GM12891 (cell line): ENCODE measurements around the gene ZFP36L2.

ENCODE experiments used
- DNase-seq: peaks from one replicate; pipeline ENCODE4 v3.0.0; 2011; ENCODE audit warnings: low spot score; ENCODE audit not compliant: insufficient read length
- FAIRE-seq: peaks from 2 replicates; lab custom pipeline; 2011; peaks lifted over from hg19 to GRCh38; lab: Jason Lieb, UNC
- PAX5 ChIP-seq: IDR thresholded peaks from 2 replicates; pipeline ENCODE4 v1.6.1; 2011; ENCODE audit warnings: low read length, moderate library complexity, mild to moderate bottlenecking; ENCODE audit not compliant: insufficient read depth, severe bottlenecking
- POLR2A ChIP-seq: IDR thresholded peaks from 2 replicates; pipeline ENCODE4 v1.6.1; 2011; ENCODE audit warnings: low read depth, low read length, control low read depth
- POLR2AphosphoS5 ChIP-seq: IDR thresholded peaks from 2 replicates; pipeline ENCODE4 v1.6.1; 2011; ENCODE audit warnings: low read depth, low read length, control low read depth
- POU2F2 ChIP-seq: IDR thresholded peaks from 2 replicates; pipeline ENCODE4 v1.6.1; 2011; ENCODE audit warnings: low read depth, mild to moderate bottlenecking, control low read depth, low read length, moderate library complexity
- SPI1 ChIP-seq: IDR thresholded peaks from 2 replicates; pipeline ENCODE4 v1.6.1; 2011; ENCODE audit warnings: low read depth, low read length, control low read depth
- TAF1 ChIP-seq: IDR thresholded peaks from 2 replicates; pipeline ENCODE4 v1.6.1; 2011; ENCODE audit warnings: low read depth, low read length, control low read depth

Gene ZFP36L2

GRCh38 chr2:43268066-43268953 lies 41.9 kb upstream of the ZFP36L2 start:
- DNase-seq: no peak
- TF ChIP-seq POU2F2: no peak
- TF ChIP-seq SPI1: no peak
- TF ChIP-seq TAF1: no peak
- no peak for TF ChIP-seq PAX5
- no peak for TF ChIP-seq POLR2A
- no peak for TF ChIP-seq POLR2AphosphoS5
- FAIRE-seq: no peak

- DNase-seq (no peak), FAIRE-seq (no peak)
- TF ChIP-seq POLR2AphosphoS5: no peak
- no peak for TF ChIP-seq TAF1
- TF ChIP-seq SPI1: no peak
- TF ChIP-seq POLR2A: no peak
- no peak for TF ChIP-seq PAX5
- no peak for TF ChIP-seq POU2F2
Observed at GRCh38 chr2:43267381-43267780, 41.0 kb upstream of the ZFP36L2 start.

- DNase-seq (no peak), FAIRE-seq (no peak)
- peak; percentile 36; the same call in 1 of the 2 replicates for TF ChIP-seq SPI1
- TF ChIP-seq POU2F2: no peak
Observed at GRCh38 chr2:43266711-43267111, 40.3 kb upstream of the ZFP36L2 start.

GRCh38 chr2:43265421-43265820 lies 39.0 kb upstream of the ZFP36L2 start:
- DNase-seq (no peak), FAIRE-seq (no peak)
- no peak for TF ChIP-seq TAF1

GRCh38 chr2:43265001-43265400 lies 38.6 kb upstream of the ZFP36L2 start:
- TF ChIP-seq POLR2AphosphoS5: no peak
- no peak for TF ChIP-seq PAX5
- TF ChIP-seq POLR2A: no peak
- no peak for TF ChIP-seq POU2F2
- TF ChIP-seq SPI1: no peak
- TF ChIP-seq TAF1: no peak
- DNase-seq (no peak), FAIRE-seq (no peak)

- TF ChIP-seq SPI1 (no peak), TAF1 (no peak), PAX5 (no peak), POU2F2 (no peak), POLR2A (no peak), POLR2AphosphoS5 (no peak)
- no peak for FAIRE-seq
- DNase-seq: no peak
Observed at GRCh38 chr2:43262951-43263350, 36.5 kb upstream of the ZFP36L2 start.

- no peak for TF ChIP-seq POLR2AphosphoS5
- no peak for TF ChIP-seq POLR2A
- TF ChIP-seq POU2F2: no peak
- no peak for TF ChIP-seq TAF1
- TF ChIP-seq PAX5: no peak
- no peak for TF ChIP-seq SPI1
- DNase-seq (no peak), FAIRE-seq (no peak)
Observed at GRCh38 chr2:43262239-43262638, 35.8 kb upstream of the ZFP36L2 start.

- FAIRE-seq (no peak), DNase-seq (no peak)
- TF ChIP-seq POU2F2 (no peak), POLR2A (no peak), POLR2AphosphoS5 (no peak), PAX5 (no peak)
Observed at GRCh38 chr2:43259512-43259911, 33.1 kb upstream of the ZFP36L2 start.

GRCh38 chr2:43258547-43259156 lies 32.2 kb upstream of the ZFP36L2 start:
- DNase-seq (no peak), FAIRE-seq (no peak)

GRCh38 chr2:43255296-43255910 lies 29.0 kb upstream of the ZFP36L2 start:
- TF ChIP-seq POLR2AphosphoS5 (no peak), POLR2A (no peak), POU2F2 (no peak), SPI1 (no peak), TAF1 (no peak), PAX5 (no peak)
- DNase-seq (no peak), FAIRE-seq (no peak)

More at GRCh38 chr2:43258547-43259156, 32.2 kb upstream of the ZFP36L2 start:
- TF ChIP-seq POLR2A (no peak), TAF1 (no peak), PAX5 (no peak), SPI1 (no peak), POLR2AphosphoS5 (no peak)
